ENCODE data around the gene NEXN. TPM values are rescaled to one million over a fixed set of nuclear protein-coding genes. Genes with fewer than 3 reads are reported as not detected.

Gene NEXN
- total RNA-seq, 1 donor from 2014 or later, result 0.26 TPM

DNA sequence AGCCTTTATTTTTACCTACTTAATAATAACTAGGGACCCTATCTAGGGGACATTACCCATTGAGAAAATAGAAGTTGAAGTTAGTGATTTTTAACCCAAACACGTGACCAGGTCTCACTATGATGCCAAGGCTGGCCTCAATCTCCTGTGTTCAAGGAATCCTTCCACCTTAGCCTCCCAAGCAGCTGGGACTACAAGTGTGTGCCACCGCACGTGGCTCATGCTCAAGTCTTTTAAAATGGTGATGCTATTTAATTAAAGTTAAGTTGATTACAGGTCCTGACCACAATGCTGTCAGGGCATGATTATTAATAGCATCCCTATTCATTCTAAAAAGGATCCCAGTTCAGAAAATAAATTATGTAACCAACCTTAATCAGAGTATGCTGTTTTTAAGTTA lies 65.5 kb downstream of the NEXN start:
- no peak for FAIRE-seq
- TF ChIP-seq, protein P1, sequence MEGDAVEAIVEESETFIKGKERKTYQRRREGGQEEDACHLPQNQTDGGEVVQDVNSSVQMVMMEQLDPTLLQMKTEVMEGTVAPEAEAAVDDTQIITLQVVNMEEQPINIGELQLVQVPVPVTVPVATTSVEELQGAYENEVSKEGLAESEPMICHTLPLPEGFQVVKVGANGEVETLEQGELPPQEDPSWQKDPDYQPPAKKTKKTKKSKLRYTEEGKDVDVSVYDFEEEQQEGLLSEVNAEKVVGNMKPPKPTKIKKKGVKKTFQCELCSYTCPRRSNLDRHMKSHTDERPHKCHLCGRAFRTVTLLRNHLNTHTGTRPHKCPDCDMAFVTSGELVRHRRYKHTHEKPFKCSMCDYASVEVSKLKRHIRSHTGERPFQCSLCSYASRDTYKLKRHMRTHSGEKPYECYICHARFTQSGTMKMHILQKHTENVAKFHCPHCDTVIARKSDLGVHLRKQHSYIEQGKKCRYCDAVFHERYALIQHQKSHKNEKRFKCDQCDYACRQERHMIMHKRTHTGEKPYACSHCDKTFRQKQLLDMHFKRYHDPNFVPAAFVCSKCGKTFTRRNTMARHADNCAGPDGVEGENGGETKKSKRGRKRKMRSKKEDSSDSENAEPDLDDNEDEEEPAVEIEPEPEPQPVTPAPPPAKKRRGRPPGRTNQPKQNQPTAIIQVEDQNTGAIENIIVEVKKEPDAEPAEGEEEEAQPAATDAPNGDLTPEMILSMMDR (IDR thresholded peaks at IDR 0.05; ENCODE audit: insufficient read depth, low read length, severe bottlenecking), result no peak
- no peaks in the 10 kb centered on the region for H3K27me3 ChIP-seq (ENCODE audit: control insufficient read depth, insufficient read depth, low read length)
- DNase-seq (ENCODE audit: low read depth), result no peak
- peaks cover 11% of the 10 kb centered on the region for H3K36me3 ChIP-seq (ENCODE audit: control insufficient read depth, insufficient read depth, low read length)
- H3K4me3 ChIP-seq (ENCODE audit: low read depth, low read length), result no peak overlapping the region

- no peak for DNase-seq (ENCODE audit: low read depth)
- Histone ChIP-seq H3K4me3 (ENCODE audit: low read depth, low read length) (no peak overlapping the region), H3K36me3 (ENCODE audit: control insufficient read depth, insufficient read depth, low read length) (peaks cover 12% of the 10 kb centered on the region), H3K27me3 (ENCODE audit: control insufficient read depth, insufficient read depth, low read length) (no peaks in the 10 kb centered on the region)
- no peak for FAIRE-seq
- TF ChIP-seq, protein P1 (IDR thresholded peaks at IDR 0.05; ENCODE audit: insufficient read depth, low read length, severe bottlenecking), result no peak
Observed at GRCh38 chr1:77954521-77954920, 66.1 kb downstream of the NEXN start.

- peaks cover 20% of the 10 kb centered on the region for H3K36me3 ChIP-seq (ENCODE audit: control insufficient read depth, insufficient read depth, low read length)
- DNase-seq (ENCODE audit: low read depth) (no peak), FAIRE-seq (no peak)
- no peak overlapping the region for H3K4me3 ChIP-seq (ENCODE audit: low read depth, low read length)
- H3K27me3 ChIP-seq (ENCODE audit: control insufficient read depth, insufficient read depth, low read length), result no peaks in the 10 kb centered on the region
- TF ChIP-seq, protein P1 (IDR thresholded peaks at IDR 0.05; ENCODE audit: insufficient read depth, low read length, severe bottlenecking), result no peak
Observed at GRCh38 chr1:77955709-77956108, 67.3 kb downstream of the NEXN start.

GRCh38 chr1:77956464-77956863 lies 68.0 kb downstream of the NEXN start:
- Histone ChIP-seq H3K36me3 (ENCODE audit: control insufficient read depth, insufficient read depth, low read length) (peaks cover 20% of the 10 kb centered on the region), H3K4me3 (ENCODE audit: low read depth, low read length) (no peak overlapping the region), H3K27me3 (ENCODE audit: control insufficient read depth, insufficient read depth, low read length) (no peaks in the 10 kb centered on the region)
- DNase-seq (ENCODE audit: low read depth), result no peak
- TF ChIP-seq, protein P1 (IDR thresholded peaks at IDR 0.05; ENCODE audit: insufficient read depth, low read length, severe bottlenecking), result no peak
- no peak for FAIRE-seq

DNA sequence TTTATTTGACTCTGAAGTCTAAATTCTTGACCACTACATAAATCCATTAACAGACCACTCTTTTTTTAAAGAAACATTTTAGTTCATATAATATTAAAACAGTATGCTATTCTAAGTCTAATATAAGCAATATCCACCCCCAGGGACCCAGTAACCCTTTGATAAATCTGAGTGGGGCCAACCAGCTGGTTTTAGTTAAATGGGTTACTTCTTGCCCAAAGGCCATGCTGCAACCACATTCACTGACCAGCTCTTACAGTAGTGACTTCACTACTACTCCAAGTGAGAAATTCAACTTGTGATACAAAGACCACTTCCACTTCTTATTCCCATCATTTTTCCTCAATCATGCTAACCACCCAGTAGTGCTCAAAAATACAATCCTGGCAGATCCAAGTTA lies 70.0 kb downstream of the NEXN start:
- no peak overlapping the region for H3K4me3 ChIP-seq (ENCODE audit: low read depth, low read length)
- no peaks in the 10 kb centered on the region for H3K27me3 ChIP-seq (ENCODE audit: control insufficient read depth, insufficient read depth, low read length)
- FAIRE-seq (no peak), DNase-seq (ENCODE audit: low read depth) (no peak)
- H3K36me3 ChIP-seq (ENCODE audit: control insufficient read depth, insufficient read depth, low read length), result peaks cover 22% of the 10 kb centered on the region
- TF ChIP-seq, protein P1 (IDR thresholded peaks at IDR 0.05; ENCODE audit: insufficient read depth, low read length, severe bottlenecking), result no peak

DNA sequence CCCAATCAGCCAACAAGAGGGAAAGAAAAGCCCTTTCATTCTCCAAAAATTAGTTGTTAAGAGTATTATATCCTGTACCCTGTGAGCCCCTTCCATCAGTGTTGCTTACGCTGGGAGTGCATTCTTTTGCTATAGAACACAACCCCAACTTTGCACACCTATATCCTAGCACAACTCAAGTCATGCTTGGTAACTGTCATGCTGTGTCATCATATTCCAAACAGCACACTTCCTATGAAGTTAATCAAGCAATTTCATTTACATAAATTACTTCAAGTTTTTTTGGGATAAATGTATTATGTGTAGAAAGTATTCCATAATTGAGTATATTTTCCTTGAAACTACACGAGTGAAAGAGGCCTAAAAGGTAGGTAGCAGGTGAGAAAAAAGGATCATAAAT lies 70.4 kb downstream of the NEXN start:
- Histone ChIP-seq H3K4me3 (ENCODE audit: low read depth, low read length) (no peak overlapping the region), H3K36me3 (ENCODE audit: control insufficient read depth, insufficient read depth, low read length) (peaks cover 24% of the 10 kb centered on the region), H3K27me3 (ENCODE audit: control insufficient read depth, insufficient read depth, low read length) (no peaks in the 10 kb centered on the region)
- FAIRE-seq (no peak), DNase-seq (ENCODE audit: low read depth) (no peak)
- TF ChIP-seq, protein P1 (IDR thresholded peaks at IDR 0.05; ENCODE audit: insufficient read depth, low read length, severe bottlenecking), result no peak
